HUDEP-2 (cell line): Measurements from ENCODE around the gene POGK.
"Not testable (repeated sequence)": the region's sequence is repeated elsewhere in the genome, so short reads cannot be mapped to it uniquely, and the experiment has no call there.

ENCODE experiments used
- DNase-seq, 76 experiments: peaks; one replicate each; lab custom pipeline; 2025; ENCODE audit not compliant: unreplicated experiment in 76 of 76; lab: John Stamatoyannopoulos, UW

Gene POGK

DNA sequence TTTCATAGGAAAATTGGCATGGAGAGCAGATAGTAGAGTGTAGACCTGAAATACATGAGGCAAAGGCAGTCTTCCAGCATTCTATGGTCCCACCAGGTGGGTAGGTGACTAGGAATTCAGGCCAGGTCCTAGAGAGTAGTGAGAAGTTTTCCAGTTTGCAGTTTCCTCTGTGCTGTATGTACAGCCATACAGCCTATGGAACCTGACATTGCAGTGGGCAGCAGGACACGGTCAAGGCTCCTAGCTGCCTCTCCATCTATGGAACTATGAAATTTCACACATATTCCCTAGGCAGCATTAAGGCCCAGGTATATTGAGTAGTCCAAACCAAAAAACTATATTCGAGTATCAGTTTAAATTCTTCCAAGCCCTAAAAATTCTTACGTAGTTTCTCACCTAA lies 16.3 kb downstream of the POGK start:
- DNase-seq, result no peak

DNA sequence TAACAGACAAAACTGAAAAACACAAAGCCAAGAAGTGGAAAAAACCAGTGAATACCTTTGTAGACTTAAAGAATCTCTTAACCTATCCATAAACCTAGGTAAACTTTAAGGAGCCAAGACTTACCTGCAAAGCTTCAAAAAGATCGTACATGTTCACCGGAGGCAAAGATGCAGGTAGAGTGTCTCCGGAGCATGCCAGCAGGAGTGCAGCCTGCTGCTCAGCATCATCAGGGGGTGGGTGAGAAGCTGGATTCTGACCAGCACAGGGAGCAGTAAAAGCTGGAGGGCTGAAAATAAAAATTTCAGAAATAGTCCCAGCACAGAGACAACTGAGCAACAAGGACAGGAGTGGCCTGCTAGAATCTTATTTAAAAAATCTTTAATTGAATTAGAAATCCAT lies 18.7 kb downstream of the POGK start:
- no peak for DNase-seq

DNA sequence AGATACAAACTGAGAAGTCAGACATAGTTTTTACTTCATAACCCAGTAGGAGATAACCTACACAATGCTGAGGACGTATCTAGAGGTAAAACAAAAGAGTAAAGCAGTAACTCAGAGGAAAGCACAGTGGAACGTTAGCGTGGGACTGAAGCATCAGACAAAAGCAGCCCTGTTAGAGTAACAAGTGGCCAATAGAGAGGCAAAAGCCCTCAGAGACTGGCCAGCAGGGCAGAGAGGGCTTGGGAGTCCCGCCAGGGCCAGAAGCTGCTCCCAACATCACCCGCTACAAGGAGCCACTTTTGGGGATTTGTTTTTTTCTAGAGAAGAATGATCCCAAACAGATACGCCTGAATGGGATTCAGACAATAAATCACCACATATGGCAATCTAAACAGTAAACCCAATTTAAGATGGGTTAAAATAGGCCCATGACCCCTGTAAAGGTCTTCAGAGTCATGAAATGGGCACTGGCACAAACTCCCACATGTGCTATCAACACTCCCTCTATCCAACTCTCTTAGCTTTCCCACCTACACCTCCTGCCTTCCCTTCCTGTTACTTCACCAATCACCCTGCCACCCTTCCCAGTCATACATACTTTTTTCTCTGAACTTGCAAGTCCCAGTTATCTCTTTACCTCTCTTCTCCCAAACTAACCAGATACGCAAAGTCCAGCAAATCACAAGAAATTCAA lies 19.6 kb downstream of the POGK start:
- no peak for DNase-seq

DNA sequence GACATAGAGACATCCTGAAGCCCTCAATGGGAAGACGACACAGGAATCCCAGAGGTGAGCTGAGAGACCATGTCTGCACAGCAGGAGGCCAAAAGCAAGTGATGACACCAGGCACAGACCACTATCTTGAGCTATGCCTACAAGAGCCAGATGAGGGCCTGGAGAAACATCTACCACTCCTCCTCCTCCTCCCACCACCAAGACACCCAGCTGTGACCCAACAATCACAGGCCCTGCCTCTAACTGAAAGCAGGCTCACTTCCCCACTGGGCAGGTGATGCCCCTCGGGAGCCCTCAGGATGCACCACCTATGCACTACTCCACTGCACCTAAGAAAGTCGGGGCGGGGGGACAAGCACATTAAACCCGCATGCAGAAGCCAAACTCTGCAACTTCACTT lies 20.3 kb downstream of the POGK start:
- DNase-seq, result no peak

DNA sequence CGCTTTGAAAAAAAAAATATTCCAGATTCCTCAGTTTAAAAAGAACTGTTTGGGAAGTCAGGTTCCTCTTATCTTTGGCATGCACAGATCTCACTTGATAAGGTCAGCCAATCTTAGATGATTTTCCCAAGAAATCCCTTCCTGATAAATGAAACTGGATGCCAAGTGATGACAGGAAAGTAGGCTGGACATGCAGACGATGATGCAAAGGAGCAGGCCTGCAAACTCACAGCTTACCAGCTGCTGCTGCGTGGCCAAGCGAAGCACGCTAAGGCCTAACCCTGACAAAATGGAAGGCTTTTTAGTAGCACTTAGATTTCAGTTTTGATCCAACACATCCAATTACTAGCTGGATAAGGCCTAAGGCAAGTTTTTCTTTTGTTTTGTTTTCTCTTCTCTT lies 26.7 kb downstream of the POGK start:
- DNase-seq, result no peak

DNA sequence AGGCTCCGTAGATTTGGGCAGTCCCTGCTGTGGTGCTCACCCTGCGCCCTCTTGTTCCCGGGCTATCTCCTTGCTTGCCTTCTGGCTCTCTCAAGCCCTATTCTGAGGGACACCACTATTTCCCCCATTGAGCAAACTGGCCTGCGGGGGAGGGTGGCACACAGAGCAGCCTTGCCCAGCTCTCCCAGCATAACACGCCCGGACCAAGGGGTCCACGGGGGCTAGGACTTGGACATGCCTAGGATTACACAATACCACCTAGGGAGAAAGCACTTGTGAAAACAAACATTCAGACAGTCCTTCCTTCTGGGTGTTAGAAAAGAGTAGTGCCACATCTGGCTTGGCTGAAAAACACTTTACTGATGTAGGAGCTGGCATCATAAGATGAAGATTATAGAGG lies 29.4 kb downstream of the POGK start:
- DNase-seq, result no peak

DNA sequence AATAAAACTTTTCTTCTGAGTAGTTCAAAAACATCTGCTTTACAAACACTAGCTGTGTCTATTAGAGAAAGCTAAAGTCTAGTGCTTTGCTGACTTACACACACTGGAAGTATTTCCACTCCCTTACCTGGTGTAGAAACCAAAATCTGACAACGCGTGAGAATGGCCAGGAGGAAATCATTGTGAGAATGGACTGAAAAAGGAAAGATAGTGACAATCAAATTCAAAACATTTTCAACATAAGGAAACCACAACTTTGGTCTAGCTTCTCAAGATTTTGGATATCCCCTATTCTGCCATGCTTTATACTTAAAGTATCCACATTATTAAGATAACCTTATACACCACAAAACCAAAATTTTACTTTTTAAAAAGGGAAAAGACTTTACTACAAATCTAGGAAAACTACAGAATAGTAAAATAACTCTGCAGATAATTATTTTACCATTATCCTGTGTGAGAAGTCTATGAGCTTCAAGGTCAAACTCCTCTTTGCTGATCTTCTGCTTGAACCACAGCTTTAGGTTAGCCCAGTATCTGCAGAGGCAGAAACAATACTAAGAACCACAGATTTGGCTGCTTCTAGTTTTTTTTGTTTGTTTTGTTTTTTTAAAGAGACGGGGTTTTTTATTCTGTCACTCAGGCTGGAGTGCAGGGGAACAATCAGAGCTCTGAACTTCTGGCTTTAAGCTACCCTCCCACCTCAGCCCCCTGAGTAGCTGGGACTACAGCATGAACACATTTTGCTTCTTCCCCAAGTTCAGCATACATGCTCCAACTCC lies 30.2 kb downstream of the POGK start:
- DNase-seq, result no peak

DNA sequence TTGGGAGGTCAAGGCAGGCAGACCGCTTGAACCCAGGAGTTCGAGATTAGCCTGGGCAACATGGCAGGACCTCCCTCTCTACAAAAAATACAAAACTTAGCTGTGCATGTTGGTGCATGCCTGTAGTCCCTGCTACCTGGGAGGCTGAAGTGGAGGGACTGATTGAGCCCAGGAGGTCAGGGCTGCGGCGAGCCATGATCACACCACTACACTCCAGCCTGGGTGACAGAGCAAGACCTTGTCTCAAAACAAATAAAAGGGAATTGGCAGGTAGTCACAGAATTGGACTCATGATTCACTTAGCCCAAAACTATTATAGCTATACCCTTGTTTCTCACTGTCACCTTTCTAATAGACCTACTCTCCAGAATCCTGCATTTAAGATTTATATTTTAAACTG lies 31.3 kb downstream of the POGK start:
- DNase-seq, result no peak

DNA sequence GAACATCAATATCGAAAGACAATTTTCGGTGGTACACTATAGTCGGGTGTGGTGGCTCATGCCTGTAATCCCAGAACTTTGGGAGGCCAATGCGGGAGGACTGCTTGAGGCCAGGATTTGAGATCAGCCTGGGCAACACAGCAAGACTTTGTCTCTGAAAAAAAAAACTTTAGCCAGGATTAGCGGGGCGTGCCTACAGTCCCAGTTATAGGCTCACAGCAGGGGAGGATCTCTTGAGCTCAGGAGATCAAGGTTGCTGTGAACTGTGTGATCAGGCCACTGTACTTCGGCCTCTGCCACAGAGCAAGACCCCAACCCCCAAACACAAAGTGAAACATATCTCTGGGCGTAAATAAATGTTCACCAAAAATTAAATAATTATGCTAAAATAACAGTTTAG lies 35.2 kb downstream of the POGK start:
- DNase-seq, result no peak

DNA sequence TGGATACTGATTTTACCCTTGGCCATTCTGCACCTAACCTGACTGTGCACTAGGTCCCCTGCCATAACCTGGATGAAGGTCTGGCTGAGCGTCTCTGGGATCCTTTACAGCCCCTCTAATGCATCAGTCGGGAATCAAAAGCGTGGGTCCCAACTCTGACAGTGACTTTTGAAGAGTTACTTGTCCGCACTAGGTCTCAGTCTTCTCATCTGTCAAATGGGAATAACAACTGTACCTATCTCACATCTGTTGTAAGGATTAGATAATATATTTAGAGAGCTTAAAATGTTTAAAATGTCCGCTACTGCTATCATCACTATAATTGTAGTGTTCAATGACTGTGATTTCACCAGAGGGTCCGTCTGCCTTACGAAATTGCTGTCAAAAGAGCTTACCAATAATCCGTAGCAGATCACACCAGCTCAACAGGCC lies 36.0 kb downstream of the POGK start:
- no peak for DNase-seq

DNA sequence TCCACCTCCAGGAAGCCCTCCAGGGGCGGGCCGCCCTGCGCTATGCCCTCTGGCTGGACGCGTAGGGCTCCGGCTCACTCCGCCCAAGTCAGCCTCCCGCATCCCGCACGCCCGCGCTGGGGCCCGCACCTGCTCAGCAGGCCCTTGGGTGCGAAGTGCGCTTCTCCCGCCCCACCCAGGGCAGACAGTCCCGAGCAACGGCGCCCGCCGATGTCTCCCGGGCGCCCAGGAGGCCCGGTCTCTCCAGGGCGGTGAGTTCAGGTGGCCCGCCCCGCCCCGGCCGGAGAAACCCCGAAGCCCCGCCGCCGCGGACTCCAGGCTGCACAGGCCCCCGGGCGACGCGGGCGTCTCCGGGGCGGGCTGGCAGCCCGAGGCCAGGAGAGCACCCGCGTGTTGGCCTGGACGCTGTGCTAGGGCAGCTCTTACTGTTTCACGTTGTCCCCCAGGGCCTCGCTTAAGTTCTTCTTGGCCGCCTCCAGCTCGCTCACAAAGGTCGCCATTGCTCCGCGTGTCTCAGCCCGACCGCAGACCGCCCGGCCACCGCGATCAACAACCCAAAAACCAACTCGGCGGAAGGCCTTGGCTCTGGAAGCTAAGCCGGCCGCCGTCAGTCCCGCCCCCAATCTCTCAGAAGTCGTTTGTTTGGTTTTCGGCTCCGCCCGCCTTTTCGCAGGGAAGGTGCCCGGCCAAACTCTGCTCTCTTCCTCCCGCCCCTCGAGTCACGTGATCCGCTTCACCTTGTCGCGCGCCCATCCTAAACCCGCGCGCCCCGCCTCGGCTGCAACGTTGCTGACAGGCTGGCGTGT lies 36.7 kb downstream of the POGK start, which contains the start of gene TADA1:
Gene TADA1 (minus strand): TSS at position 531 of the 806 bp plus-strand sequence. CDS start 31 bp downstream, at position 500.
- peak; percentile 51 to 99 (median 97) for DNase-seq

DNA sequence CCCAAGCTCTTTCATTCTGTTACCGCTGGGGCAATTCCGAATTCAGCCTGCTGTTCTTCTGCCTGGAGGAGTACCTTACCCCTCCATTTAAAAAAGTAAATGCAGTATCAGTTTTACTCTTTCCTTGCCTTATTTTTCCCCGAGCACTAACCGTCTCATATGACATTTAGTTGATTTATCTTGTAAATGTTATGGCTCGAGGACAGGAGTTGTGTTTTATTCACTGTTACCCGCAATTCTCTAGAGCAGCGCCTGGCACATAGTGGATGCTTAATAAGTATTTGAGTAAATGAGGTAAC lies 37.2 kb downstream of the POGK start:
- DNase-seq, result no peak

DNA sequence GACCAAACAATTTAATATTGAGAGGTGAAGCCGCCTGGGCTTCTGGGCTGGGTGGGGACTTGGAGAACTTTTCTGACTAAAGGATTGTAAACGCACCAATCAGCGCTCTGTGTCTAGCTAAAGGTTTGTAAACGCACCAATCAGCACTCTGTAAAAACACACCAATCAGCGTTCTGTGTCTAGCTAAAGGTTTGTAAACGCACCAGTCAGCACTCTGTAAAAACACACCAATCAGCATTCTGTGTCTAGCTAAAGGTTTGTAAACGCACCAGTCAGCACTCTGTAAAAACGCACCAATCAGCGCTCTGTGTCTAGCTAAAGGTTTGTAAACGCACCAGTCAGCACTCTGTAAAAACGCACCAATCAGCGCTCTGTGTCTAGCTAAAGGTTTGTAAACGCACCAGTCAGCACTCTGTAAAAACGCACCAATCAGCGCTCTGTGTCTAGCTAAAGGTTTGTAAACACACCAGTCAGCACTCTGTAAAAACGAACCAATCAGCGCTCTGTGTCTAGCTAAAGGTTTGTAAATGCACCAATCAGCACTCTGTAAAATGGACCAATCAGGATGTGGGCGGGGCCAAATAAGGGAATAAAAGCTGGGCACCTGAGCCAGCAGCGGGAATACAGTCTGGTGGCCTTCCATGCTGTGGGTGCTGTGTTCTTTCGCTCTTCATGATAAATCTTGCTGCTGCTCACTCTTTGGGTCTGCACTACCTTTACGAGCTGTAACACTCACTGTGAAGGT lies 39.1 kb downstream of the POGK start:
- not testable (repeated sequence) for DNase-seq

DNA sequence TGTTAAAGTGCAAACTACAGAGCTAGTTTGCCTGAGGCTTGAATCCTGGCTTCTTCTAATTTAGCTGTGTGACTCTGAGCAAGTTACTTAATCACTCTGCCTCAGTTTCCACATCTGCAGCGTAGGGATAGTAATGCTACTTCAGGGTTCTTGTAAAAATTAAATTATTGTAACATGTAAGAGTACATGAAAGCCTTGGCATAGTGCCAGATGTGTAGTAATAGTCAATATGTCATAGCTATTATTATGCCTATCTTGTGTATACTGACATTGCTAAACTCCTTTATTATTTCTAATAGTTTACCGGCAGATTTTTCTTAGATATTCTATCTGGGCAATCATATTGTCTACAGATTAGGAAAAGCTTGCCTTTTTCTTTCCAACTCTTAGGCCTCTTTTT lies 43.6 kb downstream of the POGK start:
- no peak for DNase-seq

DNA sequence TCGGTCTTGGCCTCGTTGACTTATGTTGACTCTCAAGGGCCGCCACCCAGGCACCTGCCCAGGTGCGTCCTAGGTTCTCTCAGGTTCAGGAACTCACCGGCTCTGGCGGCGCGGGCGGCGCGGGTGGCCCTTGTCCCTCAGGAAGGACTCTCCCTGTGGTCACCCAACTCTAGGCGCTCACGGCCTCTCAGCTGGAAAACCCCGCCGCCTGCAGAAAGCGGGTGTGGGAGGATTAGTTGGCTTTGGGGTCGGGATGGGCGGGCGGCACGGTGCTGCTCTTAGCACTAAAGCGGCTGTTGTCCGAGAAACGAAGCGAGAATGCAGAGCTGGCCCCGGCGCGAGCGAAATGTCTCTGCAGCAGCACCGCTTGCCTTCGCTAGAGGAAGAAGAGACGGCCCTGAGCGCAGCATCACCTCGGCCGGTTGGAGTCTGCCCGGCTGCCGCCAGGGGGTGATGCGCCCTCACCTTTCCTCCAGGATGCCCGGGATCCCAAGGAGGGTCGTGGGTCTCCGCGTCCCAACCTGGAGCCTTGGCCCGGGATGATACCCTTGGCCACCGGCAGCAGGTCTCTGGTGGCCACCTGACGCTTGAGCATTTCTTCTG lies 44.9 kb downstream of the POGK start:
- DNase-seq, result peak in 5 of 76 experiments; percentile 1 to 15 (median 9)

DNA sequence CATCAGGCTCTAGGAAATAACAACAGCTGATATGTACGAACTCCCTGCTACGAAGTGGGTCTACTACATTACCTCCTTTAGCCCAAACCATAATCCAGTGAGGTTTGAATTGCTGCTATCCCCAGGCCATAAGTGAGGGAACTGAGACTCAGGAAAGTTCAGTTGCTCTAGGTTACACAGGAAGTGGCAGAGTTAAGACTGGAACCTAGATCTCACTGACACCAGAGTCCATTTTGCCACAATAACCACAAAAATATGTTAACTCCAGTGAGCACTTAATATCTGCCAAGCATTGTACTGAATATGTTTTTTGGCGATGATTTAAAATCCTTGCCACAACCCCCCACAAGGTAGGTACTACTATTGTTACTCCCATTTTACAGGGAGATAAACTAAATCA lies 45.7 kb downstream of the POGK start:
- DNase-seq, result no peak

DNA sequence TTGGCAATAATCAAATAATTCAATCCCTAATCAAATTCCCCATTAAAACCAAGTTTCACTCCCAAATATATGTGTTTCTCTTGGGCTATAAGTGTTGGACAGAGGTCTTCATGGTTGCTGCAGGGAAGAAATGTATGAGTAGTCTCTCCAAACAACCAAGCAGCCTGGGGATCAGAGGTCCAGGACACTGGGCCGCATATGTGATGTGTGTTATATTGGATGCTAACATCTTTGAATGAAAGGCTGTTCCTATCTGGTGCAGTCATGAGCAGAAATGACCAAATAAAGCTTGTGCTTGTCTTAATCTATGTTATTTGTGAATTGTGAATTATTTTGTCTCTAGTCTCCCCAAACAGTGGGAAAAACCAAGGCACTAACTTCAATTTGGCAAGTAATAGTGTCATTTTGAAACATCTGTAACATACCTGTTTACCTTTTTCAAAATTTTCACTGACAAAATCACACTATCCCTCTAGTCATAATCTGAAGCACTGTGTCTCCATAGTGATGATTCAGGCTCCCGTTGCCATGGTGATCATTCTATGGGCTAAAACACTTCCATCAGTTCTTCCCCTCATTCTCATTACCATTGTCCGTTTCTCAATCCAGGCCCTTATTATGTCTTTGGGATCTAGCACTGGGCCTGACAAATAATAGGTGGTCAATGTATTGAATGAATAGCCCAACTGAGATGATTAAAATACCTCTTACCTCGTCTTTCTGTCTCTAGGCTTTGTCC lies 49.3 kb downstream of the POGK start:
- no peak for DNase-seq

DNA sequence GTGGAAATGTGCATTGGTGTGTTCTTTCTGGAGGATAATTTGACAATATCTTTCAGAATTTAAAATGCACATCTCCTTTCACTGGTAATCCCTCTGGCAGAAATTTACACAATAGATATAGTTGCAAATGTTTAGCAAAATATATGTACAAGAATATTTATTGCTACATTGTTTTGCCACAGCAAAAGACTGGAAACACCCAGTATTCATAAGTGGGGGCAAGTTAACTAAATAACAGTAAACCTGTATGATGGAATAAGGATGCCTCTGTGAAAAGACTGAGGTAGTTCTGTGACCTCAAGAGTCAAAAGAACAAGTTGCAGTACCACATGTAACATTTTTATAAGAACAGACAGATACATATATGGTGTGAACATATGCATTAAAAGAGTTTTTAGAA lies 50.5 kb downstream of the POGK start:
- DNase-seq, result no peak

DNA sequence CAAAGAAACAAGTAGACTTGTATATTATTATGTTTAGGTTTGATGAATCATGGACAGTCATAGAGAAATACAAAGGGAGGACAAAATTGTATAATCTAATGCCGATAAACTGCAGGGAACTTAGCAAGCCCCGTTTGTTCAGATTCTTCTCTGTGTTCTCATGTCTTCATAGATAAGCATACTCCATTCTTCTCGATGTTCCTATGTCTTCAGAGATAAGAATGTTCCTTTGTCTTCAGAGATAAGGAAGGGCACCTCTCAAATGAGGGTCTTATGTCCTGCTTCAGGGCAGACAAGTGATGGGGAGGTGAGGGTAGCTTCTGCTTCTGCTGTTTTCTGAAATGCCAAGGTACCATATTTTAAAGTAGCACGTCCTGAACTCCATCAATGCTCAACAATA lies 56.5 kb downstream of the POGK start:
- peak in 3 of 76 experiments; percentile 6 to 35 (median 7) for DNase-seq

DNA sequence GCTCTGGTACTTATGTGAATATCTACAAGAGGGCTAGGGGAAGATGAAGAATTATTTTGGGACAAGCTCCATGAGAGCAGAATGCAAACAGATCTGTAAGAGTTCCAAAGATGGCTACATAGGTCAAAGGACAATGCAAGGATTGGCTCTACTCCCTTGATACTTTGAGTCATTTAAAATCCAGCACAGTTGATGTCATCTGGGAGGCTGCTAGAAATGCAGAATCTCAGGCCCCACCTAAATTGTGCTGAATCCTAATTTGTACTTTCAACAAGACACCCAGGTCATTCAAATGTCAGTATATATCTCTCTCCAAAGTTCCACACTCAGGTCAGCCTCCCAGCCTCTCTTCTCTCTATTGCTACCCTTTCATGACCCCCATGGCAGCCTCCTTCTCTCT lies 60.5 kb downstream of the POGK start:
- DNase-seq, result no peak
